ENCODE results near the gene JAG2.

Gene JAG2

DNA sequence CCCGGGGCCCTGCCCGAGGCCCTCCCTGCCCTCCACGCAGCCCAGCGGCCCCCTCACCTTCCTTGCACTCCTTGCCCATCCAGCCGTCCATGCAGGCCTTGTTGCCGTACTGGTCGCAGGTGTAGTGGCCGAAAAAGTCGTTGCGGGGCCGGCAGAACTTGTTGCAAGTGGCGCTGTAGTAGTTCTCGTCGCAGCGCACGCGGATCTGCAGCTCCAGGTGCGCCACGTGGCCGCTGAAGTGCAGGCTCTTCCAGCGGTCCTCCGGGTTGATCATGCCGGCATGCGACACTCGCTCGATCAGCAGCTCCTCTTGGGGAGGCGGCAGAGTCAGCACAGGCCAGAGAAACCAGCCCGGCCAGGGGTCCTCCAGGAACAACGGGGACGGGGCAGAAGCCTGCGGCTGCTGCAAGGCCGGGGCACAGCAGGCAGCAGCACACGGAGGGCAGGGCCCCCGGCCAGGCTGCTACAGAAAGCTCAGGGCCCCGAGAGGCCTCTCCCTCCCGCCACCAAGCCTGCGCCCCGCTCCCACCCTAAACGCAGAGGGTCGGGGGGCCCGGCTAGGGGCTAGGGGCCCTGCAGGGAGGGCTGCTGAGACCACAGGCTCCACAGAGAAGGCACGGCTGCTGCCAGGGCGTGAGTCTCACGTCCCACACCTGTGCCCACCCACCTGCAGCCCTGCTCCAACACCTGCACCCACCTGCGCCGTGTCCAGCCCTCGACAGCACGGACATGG lies 12.7 kb downstream of the JAG2 start:
- TF ChIP-seq, protein P1, sequence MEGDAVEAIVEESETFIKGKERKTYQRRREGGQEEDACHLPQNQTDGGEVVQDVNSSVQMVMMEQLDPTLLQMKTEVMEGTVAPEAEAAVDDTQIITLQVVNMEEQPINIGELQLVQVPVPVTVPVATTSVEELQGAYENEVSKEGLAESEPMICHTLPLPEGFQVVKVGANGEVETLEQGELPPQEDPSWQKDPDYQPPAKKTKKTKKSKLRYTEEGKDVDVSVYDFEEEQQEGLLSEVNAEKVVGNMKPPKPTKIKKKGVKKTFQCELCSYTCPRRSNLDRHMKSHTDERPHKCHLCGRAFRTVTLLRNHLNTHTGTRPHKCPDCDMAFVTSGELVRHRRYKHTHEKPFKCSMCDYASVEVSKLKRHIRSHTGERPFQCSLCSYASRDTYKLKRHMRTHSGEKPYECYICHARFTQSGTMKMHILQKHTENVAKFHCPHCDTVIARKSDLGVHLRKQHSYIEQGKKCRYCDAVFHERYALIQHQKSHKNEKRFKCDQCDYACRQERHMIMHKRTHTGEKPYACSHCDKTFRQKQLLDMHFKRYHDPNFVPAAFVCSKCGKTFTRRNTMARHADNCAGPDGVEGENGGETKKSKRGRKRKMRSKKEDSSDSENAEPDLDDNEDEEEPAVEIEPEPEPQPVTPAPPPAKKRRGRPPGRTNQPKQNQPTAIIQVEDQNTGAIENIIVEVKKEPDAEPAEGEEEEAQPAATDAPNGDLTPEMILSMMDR (IDR thresholded peaks at IDR 0.05; ENCODE audit: low read depth, low read length, missing control alignments): no peak
- no peak for DNase-seq (ENCODE audit: extremely low read depth, low read depth)
- no peak overlapping the region for H3K4me3 ChIP-seq (replicated peaks; ENCODE audit: low read depth, low read length)

DNA sequence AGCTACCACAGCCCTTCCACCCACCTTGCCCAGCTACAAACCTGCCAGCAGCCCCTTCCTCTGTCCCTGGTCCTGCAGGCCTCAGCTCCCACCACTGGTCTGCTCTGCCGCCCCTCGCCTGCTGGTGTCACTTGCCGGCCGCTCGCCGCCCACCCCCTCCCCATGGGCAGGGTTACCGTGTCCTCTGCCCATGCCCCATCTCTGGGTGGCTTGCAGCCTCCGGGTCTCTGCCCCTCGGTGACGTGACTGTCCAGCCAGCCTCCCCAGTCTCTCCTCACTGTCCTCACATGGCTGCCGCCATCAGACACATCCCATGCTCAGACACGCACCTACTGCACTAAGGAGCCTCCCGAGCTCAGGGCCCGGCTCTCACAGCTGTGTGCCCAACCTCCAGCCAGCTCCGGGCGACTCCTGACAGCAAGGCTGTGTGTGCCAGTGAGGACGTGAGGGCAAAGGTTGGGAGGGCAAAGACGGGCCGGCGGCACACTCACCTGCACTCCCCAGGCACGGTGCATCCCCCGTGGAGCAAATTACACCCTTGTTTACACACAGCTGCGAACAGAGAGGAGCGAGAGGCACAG lies 13.4 kb downstream of the JAG2 start:
- H3K4me3 ChIP-seq (replicated peaks; ENCODE audit: low read depth, low read length): no peak overlapping the region
- no peak for DNase-seq (ENCODE audit: extremely low read depth, low read depth)
- TF ChIP-seq, protein P1 (IDR thresholded peaks at IDR 0.05; ENCODE audit: low read depth, low read length, missing control alignments): no peak

DNA sequence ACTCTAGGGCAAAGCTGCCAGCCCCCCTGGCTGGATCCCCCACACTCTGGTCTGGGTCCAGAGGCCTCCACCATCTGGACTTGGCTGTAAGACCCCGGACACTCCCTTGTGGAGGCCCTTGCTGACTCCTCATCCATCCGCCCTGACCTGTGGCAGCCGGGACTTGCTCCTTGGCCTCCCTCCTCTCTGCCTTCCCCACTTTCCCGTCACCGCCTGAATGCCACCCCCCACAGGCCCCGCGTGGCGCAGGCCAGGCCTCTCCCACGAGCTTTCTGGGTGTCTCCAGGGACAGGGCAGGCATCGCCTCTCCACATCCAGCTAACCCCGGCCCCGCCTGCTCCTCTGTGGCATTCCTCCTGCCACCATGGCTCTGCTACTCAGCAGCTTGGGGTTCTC lies 14.1 kb downstream of the JAG2 start:
- no peak for DNase-seq (ENCODE audit: extremely low read depth, low read depth)
- no peak overlapping the region for H3K4me3 ChIP-seq (replicated peaks; ENCODE audit: low read depth, low read length)
- TF ChIP-seq, protein P1 (IDR thresholded peaks at IDR 0.05; ENCODE audit: low read depth, low read length, missing control alignments): no peak

DNA sequence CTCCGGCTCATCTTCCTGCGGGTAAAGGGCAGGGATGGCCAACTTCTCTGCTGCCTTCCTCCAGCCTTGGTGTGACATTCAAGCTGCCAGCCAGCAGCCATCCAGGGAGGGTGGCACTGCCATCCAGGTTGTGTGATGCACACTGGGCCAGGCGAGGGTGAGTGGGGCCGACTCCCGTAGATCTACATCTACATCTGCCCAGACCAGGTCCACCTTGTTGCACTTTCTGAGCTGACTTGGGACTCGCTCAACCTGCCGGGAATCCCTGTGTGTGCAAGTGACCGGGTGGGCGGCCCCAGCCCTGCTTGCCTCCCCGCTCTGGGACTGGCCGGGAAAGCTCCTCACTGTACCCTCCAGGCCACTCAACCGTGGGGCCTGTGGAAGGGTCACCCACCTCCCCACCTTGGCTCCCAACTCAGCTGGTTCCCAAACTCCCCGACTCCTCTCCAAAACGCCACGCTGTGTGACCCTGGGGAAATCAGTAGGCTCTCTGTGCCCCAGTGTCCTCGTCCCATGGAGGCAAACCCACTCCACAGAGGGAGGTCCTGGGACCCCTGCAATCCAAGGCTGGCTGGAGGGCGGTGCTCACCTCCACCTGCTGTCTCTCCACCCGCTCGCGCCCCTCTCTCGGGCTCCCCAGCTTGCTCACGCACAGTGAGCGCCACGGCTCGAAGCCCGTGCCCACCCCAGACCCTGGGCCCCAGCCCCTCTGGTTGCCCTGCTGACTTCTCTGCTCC lies 14.7 kb downstream of the JAG2 start:
- no peak for DNase-seq (ENCODE audit: extremely low read depth, low read depth)
- TF ChIP-seq, protein P1 (IDR thresholded peaks at IDR 0.05; ENCODE audit: low read depth, low read length, missing control alignments): no peak
- H3K4me3 ChIP-seq (replicated peaks; ENCODE audit: low read depth, low read length): no peak overlapping the region

DNA sequence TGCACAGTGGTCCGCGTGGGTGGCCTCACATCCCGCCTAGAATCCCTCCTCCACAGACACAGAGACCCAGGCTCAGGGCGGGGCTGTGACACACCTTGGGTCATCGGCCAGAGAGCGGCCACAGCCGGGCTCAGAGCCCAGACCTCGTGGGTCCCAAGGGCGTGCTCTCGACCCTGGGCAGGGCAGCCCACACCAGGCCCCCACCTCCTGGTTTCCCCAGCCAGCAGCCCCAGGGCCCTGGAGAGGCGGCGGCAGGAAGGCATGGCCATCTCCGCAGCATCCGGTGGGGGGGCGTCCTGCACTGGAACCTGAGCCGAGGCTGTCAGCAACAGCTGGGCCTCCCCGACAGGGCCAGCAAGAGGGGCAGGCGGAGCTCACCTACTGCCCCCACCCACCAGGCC lies 15.2 kb downstream of the JAG2 start:
- no peak for DNase-seq (ENCODE audit: extremely low read depth, low read depth)
- TF ChIP-seq, protein P1 (IDR thresholded peaks at IDR 0.05; ENCODE audit: low read depth, low read length, missing control alignments): no peak
- no peak overlapping the region for H3K4me3 ChIP-seq (replicated peaks; ENCODE audit: low read depth, low read length)

DNA sequence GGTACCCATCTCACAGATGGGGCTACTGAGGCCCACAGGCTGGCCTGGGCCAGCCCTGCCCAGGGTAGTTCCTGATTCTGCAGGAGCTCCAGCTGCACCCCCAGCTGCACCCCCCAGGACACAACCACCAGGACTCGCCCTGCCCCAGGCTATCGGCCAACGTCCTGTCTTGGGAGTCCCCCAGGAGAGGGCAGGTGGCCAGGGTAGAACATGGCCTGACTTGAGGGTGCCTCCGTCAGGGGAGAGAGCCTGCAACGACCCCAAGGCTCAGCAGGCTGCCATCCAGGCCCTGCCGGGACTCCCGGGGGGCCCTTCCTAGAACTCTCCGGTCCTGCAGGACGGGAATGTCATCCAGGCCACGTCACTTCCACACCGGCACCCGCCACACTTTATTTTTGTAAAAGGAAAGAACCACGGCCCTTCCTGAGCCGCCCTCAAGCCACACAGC lies 15.8 kb downstream of the JAG2 start:
- TF ChIP-seq, protein P1 (IDR thresholded peaks at IDR 0.05; ENCODE audit: low read depth, low read length, missing control alignments): no peak
- H3K4me3 ChIP-seq (replicated peaks; ENCODE audit: low read depth, low read length): no peak overlapping the region
- no peak for DNase-seq (ENCODE audit: extremely low read depth, low read depth)

All from HFF-Myc (cell line).